Bronchial smooth muscle cell (primary cell): ENCODE data around the gene TAGLN. TPM values are rescaled to one million over a fixed set of nuclear protein-coding genes. Genes with fewer than 3 reads are reported as not detected.

Source experiments
- total RNA-seq: library from RNA; depleted of rRNA; stranded (reverse); fragments of >200 nt; gene quantifications from 2 replicates; pipeline ENCODE4 v1.2.1, GENCODE V29; 2014

The TAGLN gene
- 63.5 and 85.6 TPM in 2 replicates for total RNA-seq

GRCh38 chr11:117199053-117199915, at the start of gene TAGLN:
Gene TAGLN (plus strand): TSS chr11:117199370. CDS start chr11:117203014, 3,644 bp downstream.

GRCh38 chr11:117178210-117179034, 20.7 kb upstream of the TAGLN start, which contains the start of gene SIDT2:
Gene SIDT2 (plus strand): TSS chr11:117178743. CDS start chr11:117179264, 521 bp downstream.

DNA sequence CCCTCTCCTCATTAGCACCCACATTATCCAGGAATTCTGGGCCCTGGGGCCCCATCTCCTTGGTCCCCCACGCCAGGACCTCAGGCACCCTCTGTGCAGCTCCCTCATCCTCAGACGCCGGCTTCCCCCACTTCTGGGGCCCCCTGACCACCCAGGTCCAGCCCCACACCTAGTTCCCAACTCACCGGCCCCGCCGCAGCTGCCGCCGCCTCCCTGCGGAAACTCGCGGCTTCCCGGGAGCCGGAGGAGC, 32.6 kb downstream of the TAGLN start, which contains the start of gene PCSK7:
Gene PCSK7 (minus strand): TSS at position 232 of the 250 bp plus-strand sequence. CDS start 2,229 bp downstream, outside the sequence.

GRCh38 chr11:117232092-117232878, 33.1 kb downstream of the TAGLN start, which contains the start of gene RNF214:
Gene RNF214 (plus strand): TSS chr11:117232671. CDS start chr11:117234273, 1,602 bp downstream.

Other genes starting within 250 kb of the TAGLN start
- 11.3 and 15.8 TPM in 2 replicates for gene SIK3, start 100.9 kb upstream of the TAGLN start, total RNA-seq
- gene PAFAH1B2, start 55.1 kb upstream of the TAGLN start, total RNA-seq, result 72.0 and 78.5 TPM in 2 replicates
- 14.3 and 16.7 TPM in 2 replicates for gene SIDT2, start 20.6 kb upstream of the TAGLN start, total RNA-seq
- 28.2 and 37.5 TPM in 2 replicates for gene PCSK7, start 32.7 kb downstream of the TAGLN start, total RNA-seq
- 8.4 and 9.0 TPM in 2 replicates for gene RNF214, start 33.3 kb downstream of the TAGLN start, total RNA-seq
- 1.9 and 2.6 TPM in 2 replicates for gene BACE1-AS, start 92.0 kb downstream of the TAGLN start, total RNA-seq
- gene BACE1, start 116.9 kb downstream of the TAGLN start, total RNA-seq, result 22.6 and 22.9 TPM in 2 replicates
- 22.2 and 25.2 TPM in 2 replicates for gene CEP164, start 128.5 kb downstream of the TAGLN start, total RNA-seq